ENCODE results near the gene TACC2.

Gene TACC2

GRCh38 chr10:122124342-122124741, 135.4 kb downstream of the TACC2 start:
- Histone ChIP-seq H3K27ac (no peak overlapping the region), H4K20me1 (ENCODE audit: insufficient read depth) (no peaks in the 10 kb centered on the region), H3K79me2 (ENCODE audit: insufficient read depth, low read depth) (no peaks in the 10 kb centered on the region), H3K9ac (no peak overlapping the region), H3K36me3 (ENCODE audit: insufficient read depth) (no peaks in the 10 kb centered on the region), H2AFZ (ENCODE audit: low read depth) (no peak overlapping the region), H3K27me3 (ENCODE audit: insufficient read depth, low read depth) (no peaks in the 10 kb centered on the region), H3K4me3 (IDR thresholded peaks at IDR 0.05; ENCODE audit: insufficient read depth, low read depth, low read length) (no peak overlapping the region), H3K4me2 (no peak overlapping the region), H3K4me1 (ENCODE audit: low read depth, poor library complexity, severe bottlenecking) (no peaks in the 10 kb centered on the region)
- TF ChIP-seq CTCF (conservative IDR thresholded peaks at IDR 0.05; ENCODE audit: low read depth, low read length): no peak

- H2AFZ ChIP-seq (ENCODE audit: low read depth): no peak overlapping the region
- no peaks in the 10 kb centered on the region for H4K20me1 ChIP-seq (ENCODE audit: insufficient read depth)
- no peak for TF ChIP-seq CTCF (conservative IDR thresholded peaks at IDR 0.05; ENCODE audit: low read depth, low read length)
- no peak overlapping the region for H3K4me3 ChIP-seq (IDR thresholded peaks at IDR 0.05; ENCODE audit: insufficient read depth, low read depth, low read length)
- no peaks in the 10 kb centered on the region for H3K27me3 ChIP-seq (ENCODE audit: insufficient read depth, low read depth)
- H3K9ac ChIP-seq: no peak overlapping the region
- no peaks in the 10 kb centered on the region for H3K79me2 ChIP-seq (ENCODE audit: insufficient read depth, low read depth)
- no peaks in the 10 kb centered on the region for H3K36me3 ChIP-seq (ENCODE audit: insufficient read depth)
- H3K4me2 ChIP-seq: no peak overlapping the region
- H3K27ac ChIP-seq: no peak overlapping the region
- no peaks in the 10 kb centered on the region for H3K4me1 ChIP-seq (ENCODE audit: low read depth, poor library complexity, severe bottlenecking)
Observed at GRCh38 chr10:122124808-122125207, 135.8 kb downstream of the TACC2 start.

- H3K9ac ChIP-seq: no peak overlapping the region
- H3K4me3 ChIP-seq (IDR thresholded peaks at IDR 0.05; ENCODE audit: insufficient read depth, low read depth, low read length): no peak overlapping the region
- no peaks in the 10 kb centered on the region for H3K4me1 ChIP-seq (ENCODE audit: low read depth, poor library complexity, severe bottlenecking)
- H4K20me1 ChIP-seq (ENCODE audit: insufficient read depth): no peaks in the 10 kb centered on the region
- no peaks in the 10 kb centered on the region for H3K79me2 ChIP-seq (ENCODE audit: insufficient read depth, low read depth)
- H3K36me3 ChIP-seq (ENCODE audit: insufficient read depth): no peaks in the 10 kb centered on the region
- no peak for TF ChIP-seq CTCF (conservative IDR thresholded peaks at IDR 0.05; ENCODE audit: low read depth, low read length)
- no peak overlapping the region for H3K4me2 ChIP-seq
- no peaks in the 10 kb centered on the region for H3K27me3 ChIP-seq (ENCODE audit: insufficient read depth, low read depth)
- H2AFZ ChIP-seq (ENCODE audit: low read depth): no peak overlapping the region
- H3K27ac ChIP-seq: no peak overlapping the region
Observed at GRCh38 chr10:122126763-122127659, 138.0 kb downstream of the TACC2 start.

GRCh38 chr10:122127943-122128342, 139.0 kb downstream of the TACC2 start:
- Histone ChIP-seq H2AFZ (ENCODE audit: low read depth) (no peak overlapping the region), H3K9ac (no peak overlapping the region), H4K20me1 (ENCODE audit: insufficient read depth) (no peaks in the 10 kb centered on the region), H3K79me2 (ENCODE audit: insufficient read depth, low read depth) (no peaks in the 10 kb centered on the region), H3K4me3 (IDR thresholded peaks at IDR 0.05; ENCODE audit: insufficient read depth, low read depth, low read length) (no peak overlapping the region), H3K4me2 (no peak overlapping the region), H3K36me3 (ENCODE audit: insufficient read depth) (no peaks in the 10 kb centered on the region), H3K27ac (no peak overlapping the region), H3K4me1 (ENCODE audit: low read depth, poor library complexity, severe bottlenecking) (no peaks in the 10 kb centered on the region), H3K27me3 (ENCODE audit: insufficient read depth, low read depth) (no peaks in the 10 kb centered on the region)
- TF ChIP-seq CTCF (conservative IDR thresholded peaks at IDR 0.05; ENCODE audit: low read depth, low read length): no peak
